GM12892 (cell line): Measurements from ENCODE around the gene ITGA8.

ENCODE experiments used
- DNase-seq: peaks from one replicate; pipeline ENCODE4 v3.0.0; 2011; ENCODE audit not compliant: insufficient read length
- FAIRE-seq: peaks from 2 replicates; lab custom pipeline; 2011; peaks lifted over from hg19 to GRCh38; lab: Jason Lieb, UNC
- POLR2A ChIP-seq: IDR thresholded peaks from 2 replicates; pipeline ENCODE4 v1.6.1; 2011; ENCODE audit warnings: low read depth, low read length, control low read depth
- POLR2AphosphoS5 ChIP-seq: IDR thresholded peaks from 2 replicates; pipeline ENCODE4 v1.6.1; 2011; ENCODE audit warnings: low read depth, low read length, control low read depth
- TAF1 ChIP-seq: IDR thresholded peaks from 2 replicates; pipeline ENCODE4 v1.6.1; 2011; ENCODE audit warnings: low read depth, mild to moderate bottlenecking, control low read depth, low read length, borderline replicate concordance

Gene ITGA8

DNA sequence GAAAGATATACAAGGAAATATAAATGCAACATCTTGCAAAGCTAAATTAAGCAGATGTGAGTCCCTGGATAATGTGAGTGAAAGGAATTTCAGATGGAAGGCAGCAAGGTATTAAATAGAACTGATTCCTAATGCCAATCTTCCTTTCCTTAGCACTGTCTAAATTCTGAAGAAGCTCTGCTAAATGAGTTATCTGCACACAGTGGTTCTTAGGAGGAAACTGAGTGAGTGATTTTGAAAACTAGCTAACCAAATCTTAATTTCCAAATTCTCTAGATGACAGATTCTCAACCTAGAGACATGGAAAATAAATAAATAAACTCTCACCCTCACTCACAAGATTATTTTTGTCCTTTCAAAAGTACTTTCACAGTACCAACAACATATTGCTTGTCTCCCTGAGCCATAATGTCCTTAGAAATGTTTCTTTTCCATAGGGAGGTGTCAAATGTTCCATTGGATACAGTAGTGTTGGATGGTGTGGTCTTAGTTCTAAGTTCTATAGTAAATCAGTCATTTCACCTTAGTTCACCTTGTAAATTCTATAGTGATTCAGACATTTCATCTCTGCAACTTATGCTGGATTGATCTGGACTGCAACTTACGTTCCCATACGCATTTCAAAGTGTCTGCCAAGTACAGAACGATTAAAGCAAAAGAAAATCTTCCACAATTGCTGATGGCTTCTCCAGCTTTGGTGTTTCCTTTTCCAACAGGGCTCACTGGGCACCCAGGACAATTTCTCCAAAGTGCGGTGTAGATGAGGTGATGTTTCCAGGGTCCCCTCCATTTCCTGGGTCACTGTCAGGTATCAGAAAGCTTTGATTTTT, 203.3 kb downstream of the ITGA8 start:
- no peak for DNase-seq
- no peak for FAIRE-seq
- TF ChIP-seq POLR2AphosphoS5: no peak
- no peak for TF ChIP-seq POLR2A
- no peak for TF ChIP-seq TAF1

DNA sequence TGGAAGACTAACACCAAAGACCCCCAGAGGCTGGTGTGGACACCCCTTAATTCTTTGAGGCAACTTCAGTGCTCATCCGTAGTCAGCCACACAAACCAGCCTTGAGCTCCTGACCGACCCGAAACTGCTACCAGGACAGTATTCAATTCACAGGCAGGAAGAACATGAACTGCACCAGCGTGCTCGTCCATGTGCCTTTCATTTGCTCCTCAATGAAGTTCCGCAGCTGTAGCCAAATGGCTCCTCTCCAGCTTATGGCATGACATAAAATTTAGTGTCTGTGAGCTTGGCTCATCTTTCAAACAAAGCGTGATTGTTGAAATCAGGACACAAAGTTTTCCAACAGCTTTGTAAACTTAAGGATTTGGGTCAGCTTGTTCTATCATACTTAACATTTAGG, 204.5 kb downstream of the ITGA8 start:
- FAIRE-seq: no peak
- DNase-seq: no peak
- TF ChIP-seq POLR2AphosphoS5: no peak
- TF ChIP-seq POLR2A: no peak
- TF ChIP-seq TAF1: no peak

DNA sequence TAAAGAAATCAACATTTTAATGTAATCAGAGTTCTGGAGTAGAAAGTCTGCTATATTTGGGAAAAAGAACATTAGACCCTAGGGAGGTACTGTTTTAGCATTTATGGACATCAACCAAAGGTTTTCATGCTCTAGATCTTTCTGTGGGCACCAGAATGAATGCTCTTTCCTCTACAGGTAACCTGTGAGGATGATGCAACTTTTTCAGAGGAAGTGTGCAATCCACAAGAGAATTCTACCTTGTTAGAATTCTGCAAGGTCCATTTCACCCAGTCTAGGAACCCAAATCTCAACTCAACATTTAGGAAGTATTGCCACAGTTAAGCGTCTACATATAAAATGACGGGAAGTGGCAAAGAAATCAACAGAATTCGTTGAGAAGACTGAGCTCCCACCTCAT, 208.8 kb downstream of the ITGA8 start:
- FAIRE-seq (no peak), DNase-seq (no peak)
- TF ChIP-seq POLR2AphosphoS5 (no peak), POLR2A (no peak), TAF1 (no peak)

DNA sequence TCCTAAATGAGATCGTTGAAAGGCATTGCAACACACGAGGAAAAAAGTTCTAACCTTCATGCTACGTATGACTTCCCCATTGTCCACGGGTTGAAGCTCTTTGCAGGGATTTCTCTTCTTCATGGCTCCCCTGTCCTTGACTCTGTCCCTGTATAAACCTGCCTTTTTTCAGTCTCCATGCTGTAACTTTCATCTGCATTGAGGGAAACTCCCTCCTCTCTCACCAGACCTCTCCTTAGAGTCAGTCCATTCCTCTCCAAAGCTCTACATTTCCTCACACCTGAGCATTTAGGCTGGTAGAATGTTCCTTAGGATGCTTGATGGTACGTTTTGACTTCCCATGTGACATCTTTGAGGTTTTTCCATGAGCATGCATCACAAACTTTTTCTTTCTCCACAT, 214.4 kb downstream of the ITGA8 start:
- no peak for TF ChIP-seq POLR2AphosphoS5
- TF ChIP-seq TAF1: no peak
- no peak for TF ChIP-seq POLR2A
- no peak for FAIRE-seq
- no peak for DNase-seq

DNA sequence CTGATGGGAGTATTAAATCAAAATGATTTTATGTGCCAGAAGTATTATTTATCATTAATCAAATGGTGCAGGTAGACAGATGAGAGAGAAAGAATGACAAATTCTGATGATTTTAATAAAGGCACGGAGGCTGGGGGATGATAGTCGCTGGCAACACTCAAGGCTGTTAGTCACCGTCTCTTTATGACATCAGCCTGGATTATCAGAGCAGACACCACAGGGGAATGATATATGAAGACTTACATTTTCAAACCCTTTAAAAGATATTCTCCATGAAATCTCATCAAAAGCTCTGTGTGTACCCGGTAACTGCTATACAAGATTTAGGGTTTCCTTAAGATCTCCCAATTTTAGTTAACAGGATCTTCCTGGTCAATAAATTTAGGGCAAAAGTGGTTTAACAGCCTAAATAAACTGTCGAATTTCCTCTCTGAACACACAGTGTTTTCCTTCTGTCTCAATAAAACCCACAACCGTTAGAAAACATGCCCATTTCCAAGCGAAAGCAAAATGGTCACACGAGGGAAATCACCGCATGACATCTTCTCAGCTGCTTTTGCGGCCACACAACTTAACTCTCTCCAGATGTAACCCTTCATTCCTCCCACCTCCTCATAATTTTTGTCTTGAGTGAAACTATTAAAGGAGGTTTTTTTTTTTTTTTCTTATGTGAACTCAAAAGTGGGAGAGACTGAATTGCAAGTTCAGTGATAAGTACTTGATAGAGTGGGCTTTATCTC, 215.5 kb downstream of the ITGA8 start:
- no peak for TF ChIP-seq POLR2AphosphoS5
- TF ChIP-seq TAF1: no peak
- TF ChIP-seq POLR2A: no peak
- DNase-seq: no peak
- no peak for FAIRE-seq

DNA sequence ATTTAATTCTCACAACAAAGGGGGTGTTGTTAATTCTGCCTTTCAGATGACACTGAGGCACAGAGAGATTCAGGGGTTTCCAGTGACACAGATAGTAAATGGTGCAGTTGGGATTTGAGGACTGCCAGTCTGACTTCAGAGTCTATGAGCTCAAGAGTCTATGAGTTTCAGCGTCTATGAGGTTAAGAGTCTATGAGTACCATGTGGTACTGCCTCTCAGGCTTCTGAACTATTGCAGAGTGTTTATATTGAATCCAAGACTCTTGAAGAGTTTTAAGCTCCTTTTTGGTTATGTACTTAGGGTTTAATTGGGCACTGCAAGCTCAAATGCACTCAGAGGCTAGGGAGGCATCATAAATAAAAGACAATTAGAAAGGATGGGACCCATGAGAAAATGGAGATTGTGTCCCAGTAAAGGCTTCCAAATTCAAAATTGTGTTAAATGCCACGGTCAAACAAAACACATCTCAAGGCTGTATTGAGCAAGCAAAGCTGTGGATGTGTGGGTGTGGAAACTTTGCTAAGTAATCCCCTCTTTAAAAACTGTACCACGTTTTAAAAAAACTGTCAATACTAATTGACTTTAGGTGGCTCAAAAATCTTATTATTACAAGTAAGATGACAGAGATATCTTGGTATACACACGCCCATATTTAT, 224.7 kb downstream of the ITGA8 start:
- DNase-seq (no peak), FAIRE-seq (no peak)
- no peak for TF ChIP-seq POLR2AphosphoS5
- TF ChIP-seq POLR2A: no peak
- no peak for TF ChIP-seq TAF1

DNA sequence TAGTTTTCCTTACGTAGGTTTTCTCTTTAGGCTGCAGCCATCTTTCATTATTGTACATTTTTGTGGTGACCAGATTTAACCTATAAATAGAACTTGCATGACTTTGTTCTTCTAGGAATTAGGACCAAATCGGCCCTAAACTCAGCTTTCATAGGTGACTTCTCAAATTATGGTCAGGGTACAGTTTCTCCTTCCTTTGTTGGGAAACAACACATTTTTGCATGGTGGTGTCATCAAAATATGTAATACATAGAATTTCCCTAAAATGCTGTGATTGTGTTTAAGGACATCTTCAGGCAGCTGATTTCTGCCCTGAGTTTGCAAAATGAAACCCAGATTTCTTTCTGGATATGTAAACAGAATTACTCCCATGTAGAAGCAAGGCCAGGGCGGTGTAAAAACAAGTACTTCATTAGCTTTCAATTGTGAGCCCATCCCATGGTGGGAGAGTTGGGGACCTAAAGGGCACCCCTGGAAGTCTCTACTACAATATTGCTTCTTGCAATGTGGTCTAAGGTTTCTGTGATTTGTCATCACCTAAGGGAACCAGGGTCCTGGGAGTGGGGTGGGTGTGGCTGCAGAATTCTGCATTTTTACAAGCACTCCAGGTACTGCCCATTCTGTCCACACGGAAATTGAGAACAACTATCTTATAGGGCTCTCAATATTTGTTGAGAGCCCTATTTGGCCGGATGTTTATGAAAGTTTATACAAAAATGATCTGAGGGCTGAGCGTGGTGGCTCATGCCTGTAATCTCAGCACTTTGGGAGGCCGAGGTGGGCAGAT, 227.7 kb downstream of the ITGA8 start:
- FAIRE-seq: no peak
- no peak for TF ChIP-seq POLR2A
- TF ChIP-seq POLR2AphosphoS5: no peak
- no peak for TF ChIP-seq TAF1

DNA sequence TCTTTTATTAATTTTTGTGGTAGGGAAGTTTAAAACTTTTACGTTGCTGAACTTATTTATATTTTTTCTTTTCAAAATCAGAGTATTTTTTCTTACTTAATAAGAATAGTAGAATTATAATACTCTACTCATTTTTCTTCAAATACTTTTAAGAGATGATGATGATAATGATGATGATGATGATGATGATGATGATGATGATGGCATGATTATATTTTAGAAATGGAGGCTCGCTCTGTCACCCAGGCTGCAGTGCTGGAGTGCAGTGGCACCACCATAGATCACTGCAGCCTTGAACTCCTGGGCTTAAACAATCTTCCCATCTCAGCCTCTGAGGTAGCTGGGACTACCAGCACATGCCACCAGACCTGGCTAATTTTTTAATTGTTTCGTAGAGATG, 230.3 kb downstream of the ITGA8 start:
- FAIRE-seq: no peak
- DNase-seq: no peak
- TF ChIP-seq TAF1 (no peak), POLR2AphosphoS5 (no peak), POLR2A (no peak)

More for the DNA sequence above, 227.7 kb downstream of the ITGA8 start:
- DNase-seq: no peak

DNA sequence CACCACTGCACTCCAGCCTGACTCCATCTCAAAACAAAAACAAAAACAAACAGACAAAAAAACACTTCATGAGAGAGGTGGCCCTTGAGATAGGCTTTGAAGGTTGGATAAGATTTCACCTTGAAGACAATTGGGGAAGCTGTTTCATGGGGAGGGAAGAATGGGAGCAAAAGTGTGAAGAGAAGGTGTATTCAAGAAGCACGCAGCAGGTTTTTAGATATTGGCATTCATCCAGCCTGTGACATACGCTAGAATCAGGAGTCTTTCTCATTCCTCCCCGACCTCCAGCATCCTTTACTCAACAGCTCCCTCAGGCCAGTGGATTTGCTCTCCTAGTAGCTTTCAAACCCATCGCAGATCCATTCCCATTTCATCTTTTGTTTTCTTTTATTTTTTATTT, 232.3 kb downstream of the ITGA8 start:
- FAIRE-seq (no peak), DNase-seq (no peak)
- TF ChIP-seq TAF1: no peak
- TF ChIP-seq POLR2AphosphoS5: no peak
- TF ChIP-seq POLR2A: no peak

DNA sequence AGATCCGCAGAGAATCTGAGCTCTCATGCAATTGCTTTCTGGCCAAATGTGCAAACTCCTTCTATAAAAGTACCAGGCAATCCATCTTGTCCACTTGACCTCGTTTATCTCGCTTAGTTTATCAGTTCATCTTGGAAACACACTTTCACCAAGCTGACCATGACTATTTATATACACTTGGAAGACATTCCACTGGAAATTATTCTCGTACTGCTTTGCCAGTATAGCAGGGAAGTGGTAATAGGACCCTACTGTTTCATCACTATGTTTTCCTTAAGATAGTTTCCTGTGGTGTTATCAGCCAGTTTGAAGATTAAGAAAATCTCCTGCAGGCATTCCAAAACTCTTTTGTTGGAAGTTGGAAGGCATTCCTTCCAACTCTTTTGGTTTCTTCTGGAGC, 233.3 kb downstream of the ITGA8 start:
- FAIRE-seq (no peak), DNase-seq (no peak)
- TF ChIP-seq TAF1 (no peak), POLR2A (no peak), POLR2AphosphoS5 (no peak)

DNA sequence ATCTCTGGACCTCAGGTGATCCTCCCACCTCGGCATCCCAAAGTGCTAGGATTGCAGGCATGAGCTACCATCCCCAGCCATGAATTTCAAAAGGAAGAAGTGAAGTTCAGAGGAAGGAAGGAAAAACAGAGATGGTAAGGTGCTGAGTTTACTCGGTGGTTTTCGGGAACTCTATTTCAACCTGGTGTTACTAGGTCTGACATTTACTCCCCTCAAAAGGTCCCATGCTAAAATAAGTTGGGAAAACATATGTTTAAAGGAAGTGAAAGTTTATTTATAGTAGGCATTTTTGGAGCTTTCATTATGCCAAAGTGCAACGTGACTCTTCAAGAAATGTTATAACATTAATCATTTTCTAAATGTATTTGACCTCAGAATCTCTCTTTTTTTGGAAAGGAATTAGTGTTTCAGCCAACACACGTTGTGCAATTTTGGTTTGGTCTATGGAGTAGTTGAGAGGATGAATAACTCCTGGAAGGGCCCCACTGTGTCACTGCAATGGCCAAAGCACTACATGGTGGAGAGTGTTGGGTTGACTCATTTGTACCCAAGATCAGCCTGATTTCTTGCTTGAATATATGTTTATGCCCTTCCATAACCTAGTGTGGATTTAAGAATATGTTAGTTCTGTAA, 233.9 kb downstream of the ITGA8 start:
- FAIRE-seq (no peak), DNase-seq (no peak)
- TF ChIP-seq TAF1 (no peak), POLR2AphosphoS5 (no peak), POLR2A (no peak)
